22Rv1 (cell line): Measurements from ENCODE around the gene TBX5.

ENCODE experiments used
- ZFX ChIP-seq: fragments of 450-650 bp; IDR thresholded peaks from 2 replicates; pipeline ENCODE4 v1.6.1; 2017; ENCODE audit warnings: antibody characterized with exemption, borderline replicate concordance
- TF ChIP-seq, protein P1 (sequence below): fragments of 450-650 bp; IDR thresholded peaks from 2 replicates; pipeline ENCODE4 v1.5.1; 2017; ENCODE audit warnings: mild to moderate bottlenecking

GRCh38 chr12:114341635-114342034, 64.3 kb downstream of the TBX5 start:
- TF ChIP-seq, protein P1, sequence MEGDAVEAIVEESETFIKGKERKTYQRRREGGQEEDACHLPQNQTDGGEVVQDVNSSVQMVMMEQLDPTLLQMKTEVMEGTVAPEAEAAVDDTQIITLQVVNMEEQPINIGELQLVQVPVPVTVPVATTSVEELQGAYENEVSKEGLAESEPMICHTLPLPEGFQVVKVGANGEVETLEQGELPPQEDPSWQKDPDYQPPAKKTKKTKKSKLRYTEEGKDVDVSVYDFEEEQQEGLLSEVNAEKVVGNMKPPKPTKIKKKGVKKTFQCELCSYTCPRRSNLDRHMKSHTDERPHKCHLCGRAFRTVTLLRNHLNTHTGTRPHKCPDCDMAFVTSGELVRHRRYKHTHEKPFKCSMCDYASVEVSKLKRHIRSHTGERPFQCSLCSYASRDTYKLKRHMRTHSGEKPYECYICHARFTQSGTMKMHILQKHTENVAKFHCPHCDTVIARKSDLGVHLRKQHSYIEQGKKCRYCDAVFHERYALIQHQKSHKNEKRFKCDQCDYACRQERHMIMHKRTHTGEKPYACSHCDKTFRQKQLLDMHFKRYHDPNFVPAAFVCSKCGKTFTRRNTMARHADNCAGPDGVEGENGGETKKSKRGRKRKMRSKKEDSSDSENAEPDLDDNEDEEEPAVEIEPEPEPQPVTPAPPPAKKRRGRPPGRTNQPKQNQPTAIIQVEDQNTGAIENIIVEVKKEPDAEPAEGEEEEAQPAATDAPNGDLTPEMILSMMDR = no peak
- TF ChIP-seq ZFX = no peak
